Mucosa of stomach (tissue), 1 donor: ENCODE measurements around the gene ATP6V0D1.
A peak's percentile ranks its signal among the peaks of the same experiment; 100 is the strongest.

Source experiments
- H3K27me3 ChIP-seq: one replicate; pipeline ENCODE4 v1.7.0; 2013; ENCODE audit warnings: mild to moderate bottlenecking, low read length; ENCODE audit not compliant: control insufficient read depth, insufficient read depth
- H3K36me3 ChIP-seq: one replicate; pipeline ENCODE4 v1.7.0; 2013; ENCODE audit warnings: low read length; ENCODE audit not compliant: control insufficient read depth, insufficient read depth
- H3K4me1 ChIP-seq: one replicate; pipeline ENCODE4 v1.7.0; 2013; ENCODE audit warnings: mild to moderate bottlenecking, low read length; ENCODE audit not compliant: control insufficient read depth, insufficient read depth
- H3K4me3 ChIP-seq: one replicate; pipeline ENCODE4 v1.7.0; 2013; ENCODE audit warnings: low read length
- H3K9ac ChIP-seq: one replicate; pipeline ENCODE4 v1.7.0; 2013; ENCODE audit warnings: mild to moderate bottlenecking, low read length, moderate library complexity
- H3K9me3 ChIP-seq: one replicate; pipeline ENCODE4 v1.7.0; 2013; ENCODE audit warnings: mild to moderate bottlenecking, low read length, moderate library complexity; ENCODE audit not compliant: control insufficient read depth
- donor health status: Pancreatic carcinoma.

The ATP6V0D1 gene

GRCh38 chr16:67435758-67436164 lies 45.2 kb downstream of the ATP6V0D1 start:
- no peaks in the 10 kb centered on the region for H3K9me3 ChIP-seq
- H3K9ac ChIP-seq = no peak overlapping the region
- H3K4me1 ChIP-seq = peaks cover 28% of the 10 kb centered on the region
- H3K36me3 ChIP-seq = peaks cover 36% of the 10 kb centered on the region
- H3K4me3 ChIP-seq = no peak overlapping the region
- no peaks in the 10 kb centered on the region for H3K27me3 ChIP-seq

- Histone ChIP-seq H3K9ac (peak overlapping the region; percentile 90), H3K27me3 (no peaks in the 10 kb centered on the region), H3K36me3 (peaks cover 15% of the 10 kb centered on the region), H3K4me3 (no peak overlapping the region), H3K4me1 (peaks cover 43% of the 10 kb centered on the region), H3K9me3 (no peaks in the 10 kb centered on the region)
These were observed 47.7 kb downstream of the ATP6V0D1 start for GRCh38 chr16:67433131-67433719.

- Histone ChIP-seq H3K36me3 (peaks cover 10% of the 10 kb centered on the region), H3K4me1 (peaks cover 48% of the 10 kb centered on the region), H3K27me3 (no peaks in the 10 kb centered on the region), H3K9ac (peak overlapping the region; percentile 90), H3K4me3 (peak overlapping the region; percentile 28), H3K9me3 (no peaks in the 10 kb centered on the region)
These were observed 48.5 kb downstream of the ATP6V0D1 start for GRCh38 chr16:67432506-67432890.

GRCh38 chr16:67431775-67432505 lies 49.0 kb downstream of the ATP6V0D1 start:
- Histone ChIP-seq H3K9ac (peak overlapping the region; percentile 90), H3K4me3 (peak overlapping the region; percentile 34), H3K36me3 (peaks cover 5% of the 10 kb centered on the region), H3K9me3 (no peaks in the 10 kb centered on the region), H3K4me1 (peaks cover 48% of the 10 kb centered on the region), H3K27me3 (no peaks in the 10 kb centered on the region)

- Histone ChIP-seq H3K4me1 (peaks cover 48% of the 10 kb centered on the region), H3K36me3 (no peaks in the 10 kb centered on the region), H3K4me3 (peak within 1 kb of the TSS; percentile 38), H3K9me3 (no peaks in the 10 kb centered on the region), H3K27me3 (no peaks in the 10 kb centered on the region), H3K9ac (peak within 1 kb of the TSS; percentile 90)
These were observed 49.8 kb downstream of the ATP6V0D1 start, which contains the start of gene HSD11B2 for GRCh38 chr16:67430977-67431774. Gene HSD11B2 (plus strand): TSS chr16:67431121. CDS start chr16:67431249, 128 bp downstream.

- peaks cover 4% of the 10 kb centered on the region for H3K27me3 ChIP-seq
These were observed 50.4 kb downstream of the ATP6V0D1 start for GRCh38 chr16:67430504-67430976.

GRCh38 chr16:67429799-67430503 lies 51.0 kb downstream of the ATP6V0D1 start:
- H3K27me3 ChIP-seq = peaks cover 4% of the 10 kb centered on the region
- H3K9me3 ChIP-seq = no peaks in the 10 kb centered on the region
- no peaks in the 10 kb centered on the region for H3K36me3 ChIP-seq
- H3K4me1 ChIP-seq = peaks cover 48% of the 10 kb centered on the region
- peak overlapping the region; percentile 38 for H3K4me3 ChIP-seq
- H3K9ac ChIP-seq = peak overlapping the region; percentile 77

More at GRCh38 chr16:67430504-67430976, 50.4 kb downstream of the ATP6V0D1 start:
- Histone ChIP-seq H3K4me3 (peak overlapping the region; percentile 38), H3K9ac (peak overlapping the region; percentile 77), H3K36me3 (no peaks in the 10 kb centered on the region), H3K4me1 (peaks cover 48% of the 10 kb centered on the region), H3K9me3 (no peaks in the 10 kb centered on the region)

GRCh38 chr16:67429053-67429798 lies 51.7 kb downstream of the ATP6V0D1 start:
- H3K9ac ChIP-seq = peak overlapping the region; percentile 77
- no peak overlapping the region for H3K4me3 ChIP-seq
- H3K4me1 ChIP-seq = peaks cover 48% of the 10 kb centered on the region
- peaks cover 4% of the 10 kb centered on the region for H3K27me3 ChIP-seq
- no peaks in the 10 kb centered on the region for H3K9me3 ChIP-seq
- no peaks in the 10 kb centered on the region for H3K36me3 ChIP-seq

GRCh38 chr16:67428146-67428731 lies 52.7 kb downstream of the ATP6V0D1 start:
- H3K9ac ChIP-seq = peak overlapping the region; percentile 77
- H3K4me3 ChIP-seq = no peak overlapping the region
- H3K4me1 ChIP-seq = peaks cover 48% of the 10 kb centered on the region
- H3K36me3 ChIP-seq = no peaks in the 10 kb centered on the region
- no peaks in the 10 kb centered on the region for H3K9me3 ChIP-seq
- H3K27me3 ChIP-seq = peaks cover 7% of the 10 kb centered on the region

- Histone ChIP-seq H3K4me3 (no peak overlapping the region), H3K4me1 (peaks cover 35% of the 10 kb centered on the region), H3K9me3 (no peaks in the 10 kb centered on the region), H3K36me3 (no peaks in the 10 kb centered on the region), H3K27me3 (peaks cover 7% of the 10 kb centered on the region), H3K9ac (no peak overlapping the region)
These were observed 54.0 kb downstream of the ATP6V0D1 start for GRCh38 chr16:67426950-67427349.

- H3K9ac ChIP-seq = no peak overlapping the region
- peaks cover 7% of the 10 kb centered on the region for H3K27me3 ChIP-seq
- H3K4me1 ChIP-seq = peaks cover 29% of the 10 kb centered on the region
- H3K4me3 ChIP-seq = no peak overlapping the region
- no peaks in the 10 kb centered on the region for H3K36me3 ChIP-seq
- no peaks in the 10 kb centered on the region for H3K9me3 ChIP-seq
These were observed 54.9 kb downstream of the ATP6V0D1 start for GRCh38 chr16:67426022-67426421.
